Activated B cell treated with CpG ODN at 0.5 μM for 24 hours (primary cell): Measurements from ENCODE around the gene STRA8. TPM values are rescaled to one million over a fixed set of nuclear protein-coding genes. Genes with fewer than 3 reads are reported as not detected.
A peak's percentile ranks its signal among the peaks of the same experiment; 100 is the strongest.

Experiments
- ATAC-seq: fragments of 200-7000 bp; cut with Tn5 transposase; one replicate; pipeline ENCODE4 v1.10.0; 2021; ENCODE audit warnings: low read depth, mild to moderate bottlenecking, moderate library complexity
- CTCF ChIA-PET: fragments of 350-600 bp; sonication (Branson Sonifier 250); formaldehyde crosslinking; loops from one replicate; lab custom pipeline; 2021; ENCODE audit warnings: antibody characterized with exemption; lab: Charles Lee
- POLR2A ChIA-PET: fragments of 350-600 bp; sonication (Branson Sonifier 250); formaldehyde crosslinking; loops from one replicate; lab custom pipeline; 2021; ENCODE audit warnings: antibody characterized with exemption; lab: Charles Lee
- DNase-seq: peaks from one replicate; pipeline ENCODE4 v3.0.0; 2022
- H3K27ac Mint-ChIP-seq: one replicate; pipeline ENCODE4 v1.8.0; 2020; ENCODE audit warnings: mixed read lengths
- H3K27me3 Mint-ChIP-seq: one replicate; pipeline ENCODE4 v1.8.0; 2021; ENCODE audit warnings: mixed read lengths
- H3K36me3 Mint-ChIP-seq: one replicate; pipeline ENCODE4 v1.8.0; 2021; ENCODE audit warnings: low read depth, mixed read lengths
- H3K4me1 Mint-ChIP-seq: one replicate; pipeline ENCODE4 v1.8.0; 2021; ENCODE audit warnings: mixed read lengths
- H3K4me3 Mint-ChIP-seq: one replicate; pipeline ENCODE4 v1.8.0; 2020; ENCODE audit warnings: mild to moderate bottlenecking, mixed read lengths
- H3K9me3 Mint-ChIP-seq: one replicate; pipeline ENCODE4 v1.8.0; 2020; ENCODE audit warnings: mixed read lengths
- intact Hi-C: fragments of 100-400 bp; cut with micrococcal nuclease; formaldehyde crosslinking; loops from one replicate; pipeline ENCODE4 v1.15.1; 2024
- total RNA-seq: library from RNA; stranded (reverse); gene quantifications from 2 replicates; pipeline ENCODE4 v1.2.3, GENCODE V29; 2022
- TF ChIP-seq, protein P1 (sequence below): fragments of 200-600 bp; IDR thresholded peaks from one replicate; pipeline ENCODE4 v1.8.0; 2022; ENCODE audit warnings: antibody characterized with exemption, mild to moderate bottlenecking

STRA8 gene
- total RNA-seq, 1 donor from 2014 or later = not detected

GRCh38 chr7:135234727-135235126 lies 1.1 kb downstream of the STRA8 start:
- intact Hi-C loops = no loop called here
- TF ChIP-seq, protein P1, sequence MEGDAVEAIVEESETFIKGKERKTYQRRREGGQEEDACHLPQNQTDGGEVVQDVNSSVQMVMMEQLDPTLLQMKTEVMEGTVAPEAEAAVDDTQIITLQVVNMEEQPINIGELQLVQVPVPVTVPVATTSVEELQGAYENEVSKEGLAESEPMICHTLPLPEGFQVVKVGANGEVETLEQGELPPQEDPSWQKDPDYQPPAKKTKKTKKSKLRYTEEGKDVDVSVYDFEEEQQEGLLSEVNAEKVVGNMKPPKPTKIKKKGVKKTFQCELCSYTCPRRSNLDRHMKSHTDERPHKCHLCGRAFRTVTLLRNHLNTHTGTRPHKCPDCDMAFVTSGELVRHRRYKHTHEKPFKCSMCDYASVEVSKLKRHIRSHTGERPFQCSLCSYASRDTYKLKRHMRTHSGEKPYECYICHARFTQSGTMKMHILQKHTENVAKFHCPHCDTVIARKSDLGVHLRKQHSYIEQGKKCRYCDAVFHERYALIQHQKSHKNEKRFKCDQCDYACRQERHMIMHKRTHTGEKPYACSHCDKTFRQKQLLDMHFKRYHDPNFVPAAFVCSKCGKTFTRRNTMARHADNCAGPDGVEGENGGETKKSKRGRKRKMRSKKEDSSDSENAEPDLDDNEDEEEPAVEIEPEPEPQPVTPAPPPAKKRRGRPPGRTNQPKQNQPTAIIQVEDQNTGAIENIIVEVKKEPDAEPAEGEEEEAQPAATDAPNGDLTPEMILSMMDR = no peak
- Mint-ChIP-seq H3K4me1 (peaks cover 27% of the 10 kb centered on the region), H3K27ac (no peak overlapping the region), H3K9me3 (no peaks in the 10 kb centered on the region), H3K36me3 (no peaks in the 10 kb centered on the region), H3K4me3 (no peak overlapping the region), H3K27me3 (peaks cover 2% of the 10 kb centered on the region)
- CTCF ChIA-PET = interaction anchor here (1.2 kb wide), 1 partner anchor 63 kb away, joined by 4 read pairs; no protein-coding TSS in a partner anchor
- ATAC-seq (no peak), DNase-seq (no peak)
- POLR2A ChIA-PET = interaction anchor here (0.5 to 1.1 kb wide), 3 partner anchors 19 to 132 kb away, joined by 3 to 5 read pairs (median 5); partner anchors contain the start of gene WDR91

GRCh38 chr7:135235841-135236240 lies 2.2 kb downstream of the STRA8 start:
- H3K9me3 Mint-ChIP-seq = no peaks in the 10 kb centered on the region
- ChIA-PET CTCF (interaction anchor here (1.2 to 1.4 kb wide), 2 partner anchors 38 to 65 kb away, joined by 3 to 4 read pairs; no protein-coding TSS in a partner anchor), POLR2A (interaction anchor here (0.7 to 1.1 kb wide), 2 partner anchors 24 to 317 kb away, joined by 3 to 5 read pairs; partner anchors contain the start of gene WDR91)
- ATAC-seq (no peak), DNase-seq (no peak)
- TF ChIP-seq, protein P1 = no peak
- intact Hi-C loops = no loop called here
- no peaks in the 10 kb centered on the region for H3K36me3 Mint-ChIP-seq
- H3K27ac Mint-ChIP-seq = no peak overlapping the region
- H3K4me1 Mint-ChIP-seq = peaks cover 27% of the 10 kb centered on the region
- peaks cover 7% of the 10 kb centered on the region for H3K27me3 Mint-ChIP-seq
- H3K4me3 Mint-ChIP-seq = no peak overlapping the region

- peaks cover 4% of the 10 kb centered on the region for H3K27me3 Mint-ChIP-seq
- no peaks in the 10 kb centered on the region for H3K36me3 Mint-ChIP-seq
- ChIA-PET POLR2A (interaction anchor here (0.7 kb wide), 2 partner anchors 13 to 25 kb away, joined by 3 read pairs; partner anchors contain the start of gene WDR91), CTCF (interaction anchor here (1.4 kb wide), 1 partner anchor 37 kb away, joined by 3 read pairs; no protein-coding TSS in a partner anchor)
- intact Hi-C loops = no loop called here
- peak overlapping the region; percentile 51 for H3K4me3 Mint-ChIP-seq
- ATAC-seq = peak; percentile 58
- H3K4me1 Mint-ChIP-seq = peaks cover 27% of the 10 kb centered on the region
- TF ChIP-seq, protein P1 = no peak
- no peaks in the 10 kb centered on the region for H3K9me3 Mint-ChIP-seq
- H3K27ac Mint-ChIP-seq = peak overlapping the region; percentile 13
- no peak for DNase-seq
These were observed 3.1 kb downstream of the STRA8 start for GRCh38 chr7:135236727-135237126.

DNA sequence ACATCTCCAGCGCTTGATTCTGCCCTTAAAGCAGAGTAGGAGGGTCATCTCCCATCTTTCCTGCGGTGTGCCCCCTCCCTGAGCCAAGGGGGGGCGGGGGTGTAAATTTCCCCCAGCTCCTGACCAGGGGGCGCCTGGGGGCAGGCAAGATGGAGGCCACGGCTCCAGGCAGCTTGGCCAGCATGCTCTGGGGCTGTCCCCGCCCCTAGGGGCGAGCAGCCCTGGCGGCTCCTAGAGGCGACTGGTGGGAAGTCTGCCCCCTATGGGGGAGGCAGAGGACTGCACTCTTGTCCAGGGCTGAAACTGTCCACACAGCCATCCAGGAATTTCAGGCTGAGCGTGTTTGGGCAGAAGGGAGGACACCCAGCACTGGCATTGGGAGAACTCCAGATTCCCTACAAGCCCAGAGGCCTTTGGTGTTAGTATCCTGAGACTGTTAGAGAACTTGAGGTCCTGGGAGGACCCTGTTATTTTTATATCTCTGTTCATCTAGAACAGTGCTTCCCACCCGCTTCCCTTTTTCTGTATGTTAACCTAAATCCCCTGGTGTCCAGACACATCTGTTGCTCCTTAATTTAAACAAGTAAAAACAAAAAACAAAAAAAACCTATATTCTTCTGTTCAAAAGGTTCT lies 4.6 kb downstream of the STRA8 start:
- intact Hi-C loops = no loop called here
- Mint-ChIP-seq H3K36me3 (no peaks in the 10 kb centered on the region), H3K4me3 (no peak overlapping the region), H3K27me3 (peaks cover 4% of the 10 kb centered on the region), H3K9me3 (no peaks in the 10 kb centered on the region), H3K4me1 (peaks cover 27% of the 10 kb centered on the region), H3K27ac (no peak overlapping the region)
- no peak for ATAC-seq
- ChIA-PET CTCF (interaction anchor here (1.7 kb wide), 1 partner anchor 36 kb away, joined by 5 read pairs; no protein-coding TSS in a partner anchor), POLR2A (interaction anchor here (0.5 to 0.6 kb wide), 2 partner anchors 319 to 327 kb away, joined by 3 to 5 read pairs; no protein-coding TSS in a partner anchor)
- TF ChIP-seq, protein P1 = no peak
- DNase-seq = no peak

- intact Hi-C loops = no loop called here
- Mint-ChIP-seq H3K36me3 (no peaks in the 10 kb centered on the region), H3K9me3 (no peaks in the 10 kb centered on the region), H3K27ac (no peak overlapping the region), H3K4me3 (no peak overlapping the region), H3K27me3 (peaks cover 4% of the 10 kb centered on the region), H3K4me1 (peaks cover 27% of the 10 kb centered on the region)
- TF ChIP-seq, protein P1 = no peak
- DNase-seq (no peak), ATAC-seq (no peak)
- ChIA-PET POLR2A (interaction anchor here (0.7 kb wide), 1 partner anchor 42 kb away, joined by 3 read pairs; no protein-coding TSS in a partner anchor), CTCF (interaction anchor here (1.7 kb wide), 1 partner anchor 35 kb away, joined by 5 read pairs; no protein-coding TSS in a partner anchor)
These were observed 5.6 kb downstream of the STRA8 start for GRCh38 chr7:135239263-135239662.
